A204.1 (cell line): ENCODE results near the gene CLDN7.

ENCODE experiments used
- FAIRE-seq: peaks from 2 replicates; lab custom pipeline; 2012; peaks lifted over from hg19 to GRCh38; lab: Jason Lieb, UNC

The CLDN7 gene

GRCh38 chr17:7236808-7237207 lies 25.5 kb downstream of the CLDN7 start:
- FAIRE-seq: no peak

GRCh38 chr17:7235693-7236665 lies 26.3 kb downstream of the CLDN7 start:
- no peak for FAIRE-seq

- no peak for FAIRE-seq
These were observed 28.0 kb downstream of the CLDN7 start, which contains the start of gene DVL2 for GRCh38 chr17:7234083-7234951. Gene DVL2 (minus strand): TSS chr17:7234517. CDS start chr17:7234262, 255 bp downstream.

- FAIRE-seq: no peak
These were observed 28.6 kb downstream of the CLDN7 start for GRCh38 chr17:7233701-7234082.

- FAIRE-seq: no peak
These were observed 30.2 kb downstream of the CLDN7 start for GRCh38 chr17:7232114-7232513.

- no peak for FAIRE-seq
These were observed 32.8 kb downstream of the CLDN7 start for GRCh38 chr17:7229504-7229903.

GRCh38 chr17:7228920-7229319 lies 33.4 kb downstream of the CLDN7 start:
- no peak for FAIRE-seq

GRCh38 chr17:7226721-7227710 lies 35.3 kb downstream of the CLDN7 start:
- FAIRE-seq: no peak

- FAIRE-seq: no peak
These were observed 36.5 kb downstream of the CLDN7 start for GRCh38 chr17:7225711-7226331.

- FAIRE-seq: no peak
These were observed 37.6 kb downstream of the CLDN7 start for GRCh38 chr17:7224661-7225111.

- no peak for FAIRE-seq
These were observed 38.2 kb downstream of the CLDN7 start for GRCh38 chr17:7224110-7224509.

- no peak for FAIRE-seq
These were observed 38.9 kb downstream of the CLDN7 start for GRCh38 chr17:7223375-7223774.

GRCh38 chr17:7222972-7223292 lies 39.3 kb downstream of the CLDN7 start:
- no peak for FAIRE-seq

GRCh38 chr17:7222093-7222971 lies 39.9 kb downstream of the CLDN7 start:
- FAIRE-seq: no peak

GRCh38 chr17:7221278-7222092 lies 40.8 kb downstream of the CLDN7 start:
- FAIRE-seq: no peak

GRCh38 chr17:7220593-7221277 lies 41.5 kb downstream of the CLDN7 start:
- FAIRE-seq: no peak

- no peak for FAIRE-seq
These were observed 42.3 kb downstream of the CLDN7 start, which contains the start of the genes ACADVL and DLG4 for GRCh38 chr17:7219812-7220592. Gene ACADVL (plus strand): TSS chr17:7219938. CDS start chr17:7219985, 47 bp downstream. Gene DLG4 (minus strand): TSS chr17:7219836.
